ENCODE measurements around the gene C5orf52. TPM values are rescaled to one million over a fixed set of nuclear protein-coding genes. Genes with fewer than 3 reads are reported as not detected.
"Not testable (repeated sequence)": the region's sequence is repeated elsewhere in the genome, so short reads cannot be mapped to it uniquely, and the experiment has no call there.

The C5orf52 gene
- total RNA-seq, 1 experiment from 2014 or later, result not detected

- in situ Hi-C loops (cut with HindIII; ENCODE audit: low sequenced_read_pairs), result no loop called here
- no peak for DNase-seq (ENCODE audit: low spot score)
These were observed 42.7 kb downstream of the C5orf52 start for GRCh38 chr5:157713830-157714595.

- in situ Hi-C loops (cut with HindIII; ENCODE audit: low sequenced_read_pairs), result no loop called here
These were observed 43.2 kb downstream of the C5orf52 start for GRCh38 chr5:157714596-157714864.

DNA sequence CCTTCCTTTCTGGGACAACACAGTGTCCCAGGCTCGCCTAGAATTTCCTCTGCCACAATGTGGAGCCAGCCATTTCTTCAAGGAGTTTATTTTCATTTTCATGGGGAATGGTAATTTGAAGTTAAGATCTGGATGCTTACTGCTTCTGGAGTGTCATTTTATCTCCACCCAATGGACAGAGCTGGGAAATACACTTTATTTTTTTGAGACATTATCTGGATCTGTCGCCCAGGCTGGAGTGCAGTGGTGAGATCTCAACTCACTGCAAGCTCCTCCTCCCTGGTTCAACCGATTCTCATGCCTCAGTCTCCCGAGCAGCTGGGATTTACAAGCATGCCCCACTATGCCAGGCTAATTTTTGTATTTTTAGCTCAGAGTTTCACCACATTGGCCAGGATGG is 47.2 kb downstream of the C5orf52 start:
- DNase-seq (ENCODE audit: low spot score), result peak; percentile 72
- in situ Hi-C loops (cut with HindIII; ENCODE audit: low sequenced_read_pairs), result no loop called here

More at GRCh38 chr5:157714596-157714864, 43.2 kb downstream of the C5orf52 start:
- DNase-seq (ENCODE audit: low spot score), result no peak

GRCh38 chr5:157719245-157719644 is 47.9 kb downstream of the C5orf52 start:
- no peak for DNase-seq (ENCODE audit: low spot score)
- in situ Hi-C loops (cut with HindIII; ENCODE audit: low sequenced_read_pairs), result no loop called here

GRCh38 chr5:157721159-157721558 is 49.8 kb downstream of the C5orf52 start:
- in situ Hi-C loops (cut with HindIII; ENCODE audit: low sequenced_read_pairs), result no loop called here
- no peak for DNase-seq (ENCODE audit: low spot score)

DNA sequence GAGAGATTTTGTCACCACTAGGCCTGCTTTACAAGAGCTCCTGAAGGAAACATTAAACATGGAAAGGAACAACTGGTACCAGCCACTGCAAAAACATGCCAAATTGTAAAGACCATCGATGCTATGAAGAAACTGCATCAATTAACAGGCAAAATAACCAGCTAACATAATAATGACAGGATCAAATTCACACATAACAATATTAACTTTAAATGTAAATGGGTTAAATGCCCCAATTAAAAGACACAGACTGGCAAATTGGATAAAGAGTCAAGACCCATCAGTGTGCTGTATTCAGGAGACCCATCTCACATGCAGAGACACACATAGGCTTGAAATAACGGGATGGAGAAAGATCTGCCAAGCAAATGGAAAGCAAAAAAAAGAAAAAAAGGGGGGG is 51.6 kb downstream of the C5orf52 start:
- in situ Hi-C loops (cut with HindIII; ENCODE audit: low sequenced_read_pairs); DNase-seq (ENCODE audit: low spot score): not testable (repeated sequence)

DNA sequence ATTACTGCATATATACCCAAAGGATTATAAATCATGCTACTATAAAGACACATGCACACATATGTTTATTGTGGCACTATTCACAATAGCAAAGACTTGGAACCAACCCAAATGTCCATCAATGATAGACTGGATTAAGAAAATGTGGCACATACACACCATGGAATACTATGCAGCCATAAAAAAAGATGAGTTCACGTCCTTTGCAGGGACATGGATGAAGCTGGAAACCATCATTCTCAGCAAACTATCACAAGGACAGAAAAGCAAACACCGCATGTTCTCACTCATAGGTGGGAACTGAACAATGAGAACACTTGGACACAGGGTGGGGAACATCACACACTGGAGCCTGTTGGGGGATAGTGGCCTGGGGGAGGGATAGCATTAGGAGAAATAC is 55.3 kb downstream of the C5orf52 start:
- DNase-seq (ENCODE audit: low spot score); in situ Hi-C loops (cut with HindIII; ENCODE audit: low sequenced_read_pairs): not testable (repeated sequence)

- DNase-seq (ENCODE audit: low spot score); in situ Hi-C loops (cut with HindIII; ENCODE audit: low sequenced_read_pairs): not testable (repeated sequence)
These were observed 56.5 kb downstream of the C5orf52 start for GRCh38 chr5:157727858-157728257.

Other genes with a start within 250 kb of the C5orf52 start
- 0.18 and 0.58 TPM in 2 replicates for gene NIPAL4, start 211.3 kb upstream of the C5orf52 start, total RNA-seq (2014; rRNA removed; shearing (Covaris generic))
- 0.17 and 0.55 TPM in 2 replicates for gene ADAM19, start 95.8 kb upstream of the C5orf52 start, total RNA-seq (2014; rRNA removed; shearing (Covaris generic))
- gene SOX30, start 19.1 kb upstream of the C5orf52 start, total RNA-seq (2014; rRNA removed; shearing (Covaris generic)), result not detected in 2 replicates
- 30.6 and 39.3 TPM in 2 replicates for gene THG1L, start 59.9 kb downstream of the C5orf52 start, total RNA-seq (2014; rRNA removed; shearing (Covaris generic))
- 2.3 and 3.0 TPM in 2 replicates for gene LSM11, start 72.2 kb downstream of the C5orf52 start, total RNA-seq (2014; rRNA removed; shearing (Covaris generic))
- 71.3 and 106 TPM in 2 replicates for gene CLINT1, start 187.6 kb downstream of the C5orf52 start, total RNA-seq (2014; rRNA removed; shearing (Covaris generic))